Right ventricle myocardium superior (tissue), 1 donor: ENCODE results near the gene CHMP4A. TPM values are rescaled to one million over a fixed set of nuclear protein-coding genes. Genes with fewer than 3 reads are reported as not detected.
"Not testable (repeated sequence)": the region's sequence is repeated elsewhere in the genome, so short reads cannot be mapped to it uniquely, and the experiment has no call there.

Experiments
- ATAC-seq: fragments of 200-7000 bp; cut with Tn5 transposase; one replicate; pipeline ENCODE4 v1.9.1; 2020; ENCODE audit warnings: mild to moderate bottlenecking; ENCODE audit not compliant: poor library complexity
- DNase-seq: peaks from one replicate; pipeline ENCODE4 v3.0.0-alpha.2; 2020
- intact Hi-C: fragments of 100-400 bp; cut with DNase I; formaldehyde crosslinking; loops from one replicate; pipeline ENCODE4 v1.11.2; 2022
- total RNA-seq: library from RNA; stranded (reverse); fragmentation: NEBNext Ultra II Directional; extraction: Animal tissue kit (Norgen Biotek cat#: 25700); gene quantifications from one replicate; pipeline ENCODE4 v1.2.1, GENCODE V29; 2021
- donor health status: DM: no; HTN: yes; CAD: no; lungs with severe emphysema.

The CHMP4A gene
- total RNA-seq, 1 donor from 2014 or later: 26.6 TPM

DNA sequence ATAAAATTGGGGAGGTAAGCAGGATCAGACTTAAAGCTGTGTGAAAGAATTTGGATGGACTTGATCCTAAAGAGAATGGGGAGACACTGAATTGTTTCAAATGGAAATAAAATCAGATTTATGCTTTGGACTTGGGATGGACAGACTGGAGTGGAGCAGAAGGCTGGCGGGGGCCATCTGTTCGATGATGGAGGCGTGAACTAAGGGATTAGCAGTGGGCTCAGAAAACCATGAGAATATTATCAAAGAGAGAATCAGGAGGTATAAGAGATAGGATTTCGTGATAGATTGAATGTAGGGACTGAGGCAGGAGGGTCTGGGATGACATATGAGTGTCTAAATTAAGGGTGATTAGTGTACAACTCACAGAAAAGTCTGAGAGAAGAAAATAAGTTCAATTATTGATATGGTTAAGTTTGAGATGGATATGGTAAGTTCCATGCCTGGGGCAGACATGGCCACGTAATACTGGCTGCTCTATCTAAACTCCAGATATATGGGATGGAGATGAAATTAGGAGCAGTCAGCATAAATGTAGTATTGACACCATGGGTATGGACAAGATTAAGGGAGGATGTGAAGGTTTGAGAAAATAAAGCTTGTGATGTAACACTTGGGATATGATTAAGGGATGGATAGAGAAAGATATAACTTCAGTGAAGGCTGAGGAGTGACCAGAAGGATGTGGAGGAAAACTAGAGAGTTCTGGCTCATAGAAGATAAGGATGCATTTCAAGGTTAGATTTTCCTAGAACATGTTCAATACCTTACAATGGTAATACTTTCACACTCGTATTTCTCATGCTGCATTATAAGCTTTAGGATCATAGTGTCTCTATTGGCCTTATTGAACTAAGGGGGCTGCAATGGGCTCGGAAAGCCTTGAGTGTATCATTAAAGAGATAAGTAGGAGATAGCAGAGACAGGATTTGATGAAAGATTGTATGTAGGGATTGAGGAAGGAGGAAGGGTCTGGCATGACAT lies 8.8 kb downstream of the CHMP4A start:
- DNase-seq (no peak), ATAC-seq (no peak)
- intact Hi-C loops: no loop called here

- DNase-seq, ATAC-seq, intact Hi-C loops: not testable (repeated sequence)
Measured at GRCh38 chr14:24203249-24203886, 9.9 kb downstream of the CHMP4A start.

DNA sequence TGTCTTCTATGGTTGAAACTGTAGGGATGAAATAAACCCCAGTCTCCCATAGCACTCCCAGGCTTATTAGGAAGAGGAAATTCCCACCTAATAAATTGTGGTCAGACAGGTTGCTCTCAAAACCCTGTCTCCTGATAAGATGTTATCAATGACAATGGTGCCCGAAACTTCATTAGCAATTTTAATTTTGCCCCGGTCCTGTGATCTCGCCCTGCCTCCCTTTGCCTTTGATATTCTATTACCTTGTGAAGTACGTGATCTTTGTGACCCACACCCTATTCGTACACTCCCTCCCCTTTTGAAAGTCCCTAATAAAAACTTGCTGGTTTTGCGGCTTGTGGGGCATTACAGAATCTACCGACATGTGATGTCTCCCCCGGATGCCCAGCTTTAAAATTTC lies 10.8 kb downstream of the CHMP4A start:
- intact Hi-C loops, ATAC-seq, DNase-seq: not testable (repeated sequence)

DNA sequence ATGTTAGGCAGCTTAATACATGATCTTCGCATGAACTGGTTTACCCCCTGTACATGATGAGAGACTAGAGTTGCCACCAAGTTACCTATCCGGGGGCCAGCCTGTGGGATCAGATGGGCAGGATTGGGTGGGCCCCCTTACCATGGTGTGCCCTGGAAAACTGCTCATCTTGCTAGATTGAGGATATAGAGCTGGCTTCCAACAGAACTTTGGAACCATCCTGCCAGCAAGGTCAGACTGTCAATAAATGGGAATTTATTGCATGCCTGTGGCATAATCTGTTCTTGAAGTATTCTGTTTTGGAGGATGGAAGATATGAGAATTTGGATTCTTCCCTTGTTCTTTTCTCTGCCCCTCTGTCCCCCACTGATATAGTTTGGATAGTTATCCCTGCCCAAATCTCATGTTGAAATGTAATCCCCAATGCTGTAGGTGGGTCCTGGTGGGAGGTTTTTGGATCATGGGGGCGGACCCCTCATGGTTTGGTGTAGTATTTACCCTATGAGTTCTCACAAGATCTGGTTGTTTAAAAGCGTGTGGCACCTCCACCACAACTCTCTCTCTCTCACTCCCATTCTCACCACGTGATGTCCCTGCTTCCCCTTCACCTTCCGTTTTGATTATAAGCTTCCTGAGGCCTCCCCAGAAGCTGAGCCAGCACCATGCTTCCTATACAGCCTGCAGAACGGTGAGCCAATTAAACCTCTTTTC lies 14.3 kb downstream of the CHMP4A start:
- DNase-seq (no peak), ATAC-seq (no peak)
- intact Hi-C loops: no loop called here

GRCh38 chr14:24197056-24197450 lies 16.2 kb downstream of the CHMP4A start:
- DNase-seq: no peak
- no peak for ATAC-seq
- intact Hi-C loops: no loop called here

GRCh38 chr14:24196071-24197055 lies 16.9 kb downstream of the CHMP4A start:
- ATAC-seq: peak; percentile 28
- no peak for DNase-seq
- intact Hi-C loops: no loop called here

DNA sequence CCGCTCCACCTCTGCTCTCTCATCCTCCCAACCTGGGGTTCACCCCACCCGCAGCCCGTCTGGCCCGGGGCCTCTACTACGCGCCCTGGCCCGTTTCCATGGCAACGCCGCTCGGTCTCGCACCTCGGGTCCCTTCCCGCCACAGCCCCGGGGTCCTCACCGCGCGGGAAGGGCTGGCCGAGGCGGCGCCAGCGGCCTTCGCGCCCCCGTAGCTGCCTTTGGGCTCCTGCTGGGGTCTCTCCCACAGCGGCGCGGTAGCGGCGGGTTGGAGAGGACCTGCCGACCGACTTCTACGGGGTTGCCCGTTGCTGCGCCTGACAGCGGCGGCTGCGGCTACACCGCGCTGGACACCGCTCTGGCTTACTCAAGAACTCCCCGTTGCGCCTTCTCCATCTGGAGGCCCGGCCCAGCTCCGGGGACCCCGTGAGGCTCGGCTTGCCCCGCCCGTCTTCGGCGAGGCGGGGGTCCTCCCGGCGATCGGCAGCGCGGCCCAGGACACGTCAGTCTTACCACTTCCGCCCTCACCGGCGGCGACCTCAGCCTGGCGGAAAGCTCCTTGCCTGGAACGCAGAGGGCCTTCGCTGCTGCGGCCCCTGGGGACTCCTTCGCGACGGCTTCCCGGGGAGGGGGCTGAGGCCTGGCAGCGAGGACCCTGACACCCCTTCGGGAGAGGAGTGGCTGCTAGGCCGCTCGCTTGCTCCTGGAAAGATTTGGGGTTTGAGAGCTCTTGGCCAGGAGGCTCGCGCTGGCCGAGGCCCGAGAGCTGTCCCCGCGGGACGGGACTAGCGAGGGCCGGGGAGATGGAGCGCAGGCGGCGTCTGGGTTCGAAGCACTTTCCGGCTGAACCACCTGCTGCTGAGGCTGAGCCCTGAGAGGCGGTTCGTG lies 17.9 kb downstream of the CHMP4A start, which contains the start of gene TM9SF1:
Gene TM9SF1 (minus strand): TSS at position 256 of the 885 bp plus-strand sequence. CDS start 422 bp downstream, outside the sequence.
- intact Hi-C loops: no loop called here
- DNase-seq (peak; percentile 94), ATAC-seq (peak; percentile 98)

DNA sequence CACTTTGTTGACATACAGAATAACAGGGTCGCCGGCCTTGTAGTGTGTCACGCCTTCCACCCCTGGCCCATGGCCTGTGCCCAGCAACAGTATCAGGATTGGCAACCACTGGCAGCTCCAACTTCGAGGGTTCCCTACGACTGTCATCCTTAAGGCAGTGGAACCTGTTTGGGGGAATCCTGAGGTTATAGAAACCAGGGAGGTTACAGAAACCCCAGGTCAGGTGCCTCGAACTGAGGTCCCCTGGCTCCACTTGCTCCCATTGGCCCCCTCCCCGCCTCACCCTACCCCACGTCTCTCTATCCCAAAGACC lies 18.5 kb downstream of the CHMP4A start:
- no peak for ATAC-seq
- DNase-seq: no peak
- intact Hi-C loops: no loop called here

DNA sequence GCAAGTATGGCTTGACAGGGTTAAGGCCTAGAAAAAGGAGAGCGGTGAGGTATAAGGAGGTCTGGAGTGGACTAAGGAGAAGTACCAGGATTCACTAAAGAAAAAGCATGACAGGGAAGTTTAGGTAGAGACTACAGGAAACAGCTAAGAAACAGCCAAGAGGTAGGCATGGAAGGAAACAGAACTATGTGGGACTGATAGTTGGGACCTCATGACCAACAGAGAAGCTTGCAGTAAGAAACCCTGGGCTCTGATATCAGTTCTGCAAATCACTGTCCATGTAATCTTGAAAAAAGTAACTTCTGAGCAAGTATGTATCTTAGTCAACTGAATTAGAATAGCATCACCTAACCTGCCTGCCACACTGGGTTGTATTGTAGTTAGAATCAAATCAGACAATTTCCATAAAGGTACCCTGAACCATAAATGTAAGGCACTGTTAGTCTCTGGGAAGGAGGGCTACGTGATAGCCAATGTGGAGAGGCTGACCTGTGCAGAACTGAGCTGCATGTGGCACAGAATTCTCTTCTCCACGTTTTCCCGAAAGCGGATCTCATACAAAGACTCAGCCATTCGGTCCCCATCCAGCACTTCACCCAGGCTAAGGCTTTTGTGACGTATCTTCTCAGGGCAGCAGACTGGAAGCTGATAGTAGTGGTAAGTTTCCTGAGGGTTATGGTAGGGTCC lies 19.0 kb downstream of the CHMP4A start:
- intact Hi-C loops: no loop called here
- ATAC-seq (no peak), DNase-seq (no peak)

- DNase-seq (no peak), ATAC-seq (no peak)
- intact Hi-C loops: no loop called here
Measured at GRCh38 chr14:24192933-24193332, 20.4 kb downstream of the CHMP4A start.

GRCh38 chr14:24190416-24190815 lies 22.9 kb downstream of the CHMP4A start:
- intact Hi-C loops: no loop called here
- ATAC-seq (no peak), DNase-seq (no peak)

DNA sequence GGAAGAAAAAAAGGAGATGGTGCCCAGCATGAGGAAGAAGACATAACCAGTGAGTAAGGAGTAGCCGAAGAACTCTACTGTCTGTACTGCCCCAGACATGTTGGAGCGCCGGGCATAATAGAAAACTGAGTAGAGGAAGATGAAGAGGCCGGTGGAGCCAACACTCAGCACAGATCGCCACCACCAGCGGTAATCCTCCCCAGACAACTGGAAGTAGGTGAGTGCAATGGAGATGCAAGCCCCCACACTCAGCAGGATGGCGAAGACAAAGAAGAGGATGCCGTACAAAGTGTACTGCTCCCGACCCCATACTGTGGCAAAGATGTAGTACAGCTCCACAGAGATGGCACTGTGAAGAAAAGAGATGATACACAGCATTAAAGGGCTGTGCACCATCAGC lies 23.8 kb downstream of the CHMP4A start:
- DNase-seq (no peak), ATAC-seq (no peak)
- intact Hi-C loops: no loop called here

DNA sequence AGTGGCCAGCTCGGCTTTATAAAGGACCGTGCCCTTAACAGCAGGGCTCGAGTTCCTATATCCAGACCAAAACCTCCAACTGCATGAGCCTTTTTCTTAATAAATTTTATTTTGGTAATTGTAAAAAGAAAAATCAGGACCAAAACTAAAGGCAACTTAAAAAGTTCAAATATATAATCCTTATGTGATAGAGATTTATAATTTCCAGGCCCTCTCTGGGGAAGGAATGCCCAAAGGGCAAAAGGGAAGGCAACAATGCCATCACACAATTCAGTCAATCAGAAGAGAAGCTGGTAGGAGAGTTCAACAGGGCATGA lies 24.3 kb downstream of the CHMP4A start:
- no peak for DNase-seq
- ATAC-seq: no peak
- intact Hi-C loops: no loop called here

GRCh38 chr14:24188251-24189058 lies 24.8 kb downstream of the CHMP4A start, which contains the start of gene IPO4:
Gene IPO4, minus strand, starts transcription at chr14:24188816. Its CDS starts 29 bp downstream, at chr14:24188787.
- intact Hi-C loops: no loop called here
- DNase-seq (peak; percentile 95), ATAC-seq (peak; percentile 97)

DNA sequence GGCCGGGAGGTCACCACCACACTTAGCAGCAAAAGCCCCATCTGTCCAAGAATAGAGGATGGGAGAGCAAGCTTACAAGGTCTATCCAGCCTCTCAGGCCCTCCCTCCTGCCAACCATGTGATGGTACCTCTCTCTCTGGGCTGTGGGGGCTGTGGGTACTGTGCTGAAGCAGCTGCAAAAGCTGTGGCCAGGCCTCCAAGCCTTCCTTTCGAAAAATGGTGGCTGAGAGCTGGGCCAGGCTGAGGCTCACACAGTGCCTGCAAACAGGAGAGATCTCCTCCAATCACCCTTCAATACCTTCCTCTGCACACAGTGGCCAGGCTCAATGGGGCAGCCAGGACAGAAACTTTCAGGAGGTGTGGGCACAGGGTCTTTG lies 25.8 kb downstream of the CHMP4A start:
- DNase-seq: no peak
- intact Hi-C loops: no loop called here
- no peak for ATAC-seq
